Activated CD4-positive, alpha-beta T cell treated with anti-CD3 and anti-CD28 coated beads, Interleukin-10, Interleukin-2, amounts not matched to agents 100 ng/mL and 50 ng/mL, durations not matched to agents 16 hours and 8 hours (primary cell): ENCODE results near the gene ZNHIT2.
"Not testable (repeated sequence)": the region's sequence is repeated elsewhere in the genome, so short reads cannot be mapped to it uniquely, and the experiment has no call there.

Source experiments
- DNase-seq: peaks from one replicate; pipeline ENCODE4 v3.0.0-alpha.2; 2020

Gene ZNHIT2

DNA sequence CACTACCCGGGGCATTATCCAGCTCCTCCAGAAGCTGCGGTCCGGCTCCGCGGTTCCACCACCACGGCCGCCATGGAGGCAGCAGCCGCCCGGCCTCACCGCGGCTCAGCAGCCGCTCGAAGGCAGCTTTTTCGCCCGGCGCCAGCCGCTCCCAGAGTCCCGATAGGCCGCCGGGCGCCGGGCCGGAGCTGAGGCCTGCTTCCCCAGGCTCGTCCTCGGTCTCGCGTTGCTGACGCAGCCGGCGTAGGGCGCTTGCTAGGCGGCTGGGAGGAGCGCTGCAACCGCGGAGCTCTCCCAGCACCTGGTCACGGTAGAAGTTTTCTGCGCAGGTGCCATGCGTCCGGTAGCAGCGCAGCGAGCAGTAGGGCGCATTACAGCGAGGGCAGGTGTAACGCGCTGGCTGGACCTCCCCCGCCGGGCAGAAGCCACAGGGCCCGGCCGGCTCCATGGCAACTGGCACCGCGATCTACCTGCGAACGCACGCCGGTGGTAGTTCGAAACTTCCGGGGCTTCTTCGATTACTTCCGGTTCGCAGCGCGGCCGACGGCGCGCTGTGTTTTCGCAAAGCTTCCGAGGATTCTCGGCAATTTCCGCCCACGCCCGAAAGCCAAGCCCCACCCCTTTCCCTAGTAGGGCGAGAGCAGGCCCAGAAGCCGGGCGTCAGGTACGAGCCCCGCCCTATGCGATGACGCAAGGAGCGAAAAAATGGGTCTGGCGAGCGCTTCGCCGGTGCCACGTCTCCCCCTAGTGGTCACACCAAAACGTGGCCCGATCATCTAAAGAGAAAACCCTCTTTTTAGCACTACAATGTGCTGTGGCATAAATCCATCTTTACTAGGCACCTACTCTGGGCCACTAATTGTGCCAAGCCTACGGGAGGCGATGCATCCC is at the start of gene ZNHIT2:
Gene ZNHIT2 (minus strand): TSS at position 496 of the 891 bp plus-strand sequence. CDS start 48 bp downstream, at position 448.
- DNase-seq, result peak; percentile 100

DNA sequence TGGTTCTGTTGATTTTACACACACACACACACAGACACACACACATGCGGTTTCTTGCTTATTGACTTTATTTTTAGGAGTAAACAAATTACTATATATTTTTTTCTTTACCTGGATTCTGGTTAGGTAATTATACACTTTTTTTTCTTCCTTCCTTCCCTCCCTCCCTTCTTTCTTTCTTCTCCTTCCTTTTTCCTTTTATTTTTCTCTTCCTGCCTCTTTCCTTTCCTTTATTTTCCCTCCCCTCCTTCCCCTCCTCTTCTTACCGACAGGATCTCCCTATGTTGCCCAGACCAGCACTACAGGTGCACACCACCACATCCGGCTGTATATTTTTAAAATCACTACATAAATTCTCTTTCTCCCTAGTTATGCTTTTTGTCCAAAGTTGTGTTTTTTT is 49.4 kb upstream of the ZNHIT2 start:
- DNase-seq, result no peak

DNA sequence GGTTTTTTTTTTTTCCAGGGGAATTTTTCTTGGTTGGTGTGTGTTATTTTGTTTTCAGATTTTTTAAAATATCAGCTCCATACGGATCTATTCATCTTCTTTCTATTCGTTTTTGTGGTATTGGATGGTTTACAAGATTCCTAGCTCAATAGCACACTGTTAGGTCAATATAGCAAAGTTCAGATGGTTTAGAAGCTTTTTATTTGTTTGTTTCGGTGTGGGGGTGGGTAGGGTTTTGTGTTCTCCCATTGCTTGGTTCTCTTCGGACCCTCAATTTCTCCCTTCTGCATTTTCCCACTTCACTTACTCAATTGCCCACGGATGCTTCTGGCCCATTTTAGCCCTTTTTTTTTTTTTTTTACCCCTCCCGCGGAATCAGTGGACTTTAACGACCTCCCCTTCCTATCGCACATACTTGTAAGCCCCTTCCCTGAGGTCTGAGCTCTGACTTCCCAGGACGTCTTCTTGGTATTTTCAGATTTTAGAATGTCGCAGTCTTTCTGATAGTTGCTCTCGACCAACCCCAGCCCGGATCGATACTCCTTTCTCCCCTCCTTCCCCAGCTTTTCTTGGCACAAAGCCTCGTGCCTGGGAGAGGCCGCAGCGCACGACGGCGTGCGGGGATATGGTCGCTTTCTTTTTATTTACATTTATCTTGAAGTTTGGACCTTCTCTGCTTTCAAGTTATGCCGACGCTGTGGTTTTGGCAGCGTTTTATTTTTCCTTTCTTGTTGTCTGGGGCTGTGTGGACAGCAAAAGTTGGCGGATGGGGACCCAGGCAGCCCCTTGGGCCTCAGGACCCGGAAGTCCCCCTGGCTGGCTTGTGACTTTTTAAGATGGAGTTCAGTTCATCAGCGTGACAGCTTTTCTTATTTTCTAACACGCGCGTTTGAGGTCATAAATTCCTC is 48.2 kb upstream of the ZNHIT2 start:
- no peak for DNase-seq

DNA sequence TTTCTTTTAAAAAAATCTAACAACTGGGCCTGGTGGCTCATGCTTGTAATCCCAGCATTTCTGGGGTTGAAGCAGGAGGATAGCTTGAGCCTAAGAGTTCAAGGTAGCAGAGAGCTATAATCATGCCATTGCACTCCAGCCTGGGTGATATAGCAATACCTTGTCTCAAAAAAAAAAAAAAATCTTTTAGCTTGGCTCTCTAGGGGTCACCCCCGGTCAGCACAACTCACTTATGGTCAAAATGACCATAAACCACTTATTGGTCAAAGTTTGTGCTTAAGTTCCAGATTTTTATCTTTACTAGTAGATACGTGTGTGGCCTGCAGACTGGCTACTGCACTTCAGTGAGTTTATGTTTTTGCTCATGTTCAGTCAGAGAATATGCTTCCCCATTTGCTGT is 46.2 kb upstream of the ZNHIT2 start:
- DNase-seq, result no peak

GRCh38 chr11:65160643-65161042 is 43.1 kb upstream of the ZNHIT2 start:
- DNase-seq, result no peak

DNA sequence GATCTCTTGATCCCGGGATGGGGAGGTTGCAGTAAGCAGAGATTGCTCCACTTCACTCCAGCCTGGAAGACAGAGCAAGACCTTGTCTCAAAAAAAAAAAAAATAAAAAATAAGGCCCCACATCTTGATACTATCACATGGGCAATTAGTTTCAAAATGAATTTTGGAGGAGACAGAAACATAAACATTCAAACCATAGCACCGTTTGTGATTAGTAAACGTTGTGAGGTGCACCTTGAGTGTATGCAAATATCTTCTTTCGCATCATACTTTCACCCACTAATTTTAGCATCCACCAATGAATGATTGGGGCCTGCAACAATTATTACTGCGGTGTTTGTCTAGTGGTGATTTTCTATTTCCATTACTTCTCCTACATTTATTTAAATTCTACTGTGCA is 41.5 kb upstream of the ZNHIT2 start:
- no peak for DNase-seq

DNA sequence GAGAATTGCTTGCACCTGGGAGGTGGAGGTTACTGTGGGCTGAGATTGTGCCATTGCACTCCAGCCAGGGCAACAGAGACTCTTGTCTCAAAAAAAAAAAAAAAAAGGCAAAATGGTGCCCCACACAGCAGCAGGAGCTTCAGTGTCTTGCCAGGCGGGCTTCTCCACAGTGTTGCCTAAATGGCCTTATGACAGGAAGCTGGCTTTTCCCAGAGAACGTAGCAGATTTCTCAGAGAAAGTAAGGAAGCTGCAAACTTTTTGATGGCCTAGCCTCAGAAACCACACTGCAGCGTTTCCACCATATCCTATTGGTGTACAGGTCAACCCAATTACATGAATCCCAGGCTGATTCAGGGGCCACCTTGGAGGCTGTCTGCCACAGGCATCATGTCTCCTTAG is 39.8 kb upstream of the ZNHIT2 start:
- no peak for DNase-seq

DNA sequence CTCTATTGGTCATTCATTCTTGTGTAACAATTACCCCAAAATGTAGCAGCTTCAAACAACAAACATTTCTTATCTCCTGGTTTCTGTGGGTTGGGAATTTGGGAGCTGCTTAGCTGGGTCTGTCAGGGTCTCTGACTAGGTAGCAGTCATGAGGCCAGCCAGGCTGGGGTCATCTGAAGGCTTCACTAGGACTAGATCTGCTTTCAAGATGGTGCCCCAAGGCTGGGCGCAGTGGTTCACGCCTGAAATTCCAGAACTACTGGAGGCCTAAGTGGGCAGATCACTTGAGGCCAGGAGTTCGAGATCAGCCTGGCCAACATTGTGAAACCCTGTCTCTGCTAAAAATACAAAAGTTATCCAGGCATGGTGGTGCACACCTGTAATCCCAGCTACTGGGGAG is 39.4 kb upstream of the ZNHIT2 start:
- no peak for DNase-seq

DNA sequence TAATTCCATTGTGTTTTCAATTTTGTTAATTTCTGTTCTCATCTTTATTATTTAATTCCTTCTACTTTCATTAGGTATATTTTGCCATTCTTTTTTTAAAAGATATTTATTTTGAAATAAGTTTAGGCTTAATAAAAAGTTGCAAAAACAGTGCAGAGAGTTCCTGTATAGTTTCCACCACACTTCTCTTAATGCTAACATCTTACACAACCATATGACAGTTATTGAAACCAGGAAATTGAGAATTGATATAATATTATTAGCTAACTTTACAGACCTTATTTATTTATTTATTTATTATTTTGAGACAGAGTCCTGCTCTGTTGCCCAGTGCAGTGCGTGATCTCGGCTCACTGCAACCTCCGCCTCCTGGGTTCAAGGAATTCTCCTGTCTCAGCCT is 38.8 kb upstream of the ZNHIT2 start:
- DNase-seq, result no peak

DNA sequence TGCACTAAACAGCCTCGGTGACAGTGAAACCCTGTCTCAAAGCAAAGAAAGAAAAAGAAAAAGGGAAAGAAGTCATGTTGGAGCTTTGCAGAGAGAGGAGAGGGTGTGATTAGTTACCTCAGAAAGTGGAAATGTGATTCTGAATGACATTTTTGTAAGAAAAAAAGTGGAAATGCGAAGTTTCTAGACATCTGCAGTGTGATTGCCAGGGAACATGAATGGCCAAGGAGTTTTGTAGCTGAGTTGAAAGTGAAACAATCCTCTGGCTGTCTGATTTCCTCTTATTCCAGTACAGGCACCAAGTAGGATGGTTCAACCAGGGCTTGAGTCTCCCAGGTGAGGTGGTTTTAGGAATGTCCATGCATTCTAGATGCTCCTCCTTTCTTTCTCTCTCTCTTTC is 34.6 kb upstream of the ZNHIT2 start:
- DNase-seq, result no peak

GRCh38 chr11:65151331-65151899 is 33.9 kb upstream of the ZNHIT2 start:
- no peak for DNase-seq

- DNase-seq, result peak; percentile 43
Observed at GRCh38 chr11:65150509-65151299, 33.2 kb upstream of the ZNHIT2 start.

DNA sequence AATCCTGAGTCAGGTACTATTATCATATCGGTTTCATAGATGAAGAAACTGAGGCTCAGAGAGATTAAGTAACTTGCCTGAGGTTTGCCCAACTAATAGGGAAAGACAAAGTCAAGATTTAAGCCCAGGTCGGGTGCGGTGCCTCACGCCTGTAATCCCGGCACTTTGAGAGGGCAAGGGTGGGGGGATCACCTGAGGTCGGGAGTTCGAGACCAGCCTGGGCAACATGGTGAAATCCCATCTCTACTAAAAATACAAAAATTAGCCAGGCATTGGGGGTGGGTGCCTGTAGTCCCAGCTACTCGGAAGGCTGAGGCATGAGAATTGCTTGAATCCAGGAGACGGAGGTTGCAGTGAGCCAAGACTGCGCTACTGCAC is 32.6 kb upstream of the ZNHIT2 start:
- not testable (repeated sequence) for DNase-seq

- no peak for DNase-seq
Observed at GRCh38 chr11:65148657-65149056, 31.2 kb upstream of the ZNHIT2 start.

DNA sequence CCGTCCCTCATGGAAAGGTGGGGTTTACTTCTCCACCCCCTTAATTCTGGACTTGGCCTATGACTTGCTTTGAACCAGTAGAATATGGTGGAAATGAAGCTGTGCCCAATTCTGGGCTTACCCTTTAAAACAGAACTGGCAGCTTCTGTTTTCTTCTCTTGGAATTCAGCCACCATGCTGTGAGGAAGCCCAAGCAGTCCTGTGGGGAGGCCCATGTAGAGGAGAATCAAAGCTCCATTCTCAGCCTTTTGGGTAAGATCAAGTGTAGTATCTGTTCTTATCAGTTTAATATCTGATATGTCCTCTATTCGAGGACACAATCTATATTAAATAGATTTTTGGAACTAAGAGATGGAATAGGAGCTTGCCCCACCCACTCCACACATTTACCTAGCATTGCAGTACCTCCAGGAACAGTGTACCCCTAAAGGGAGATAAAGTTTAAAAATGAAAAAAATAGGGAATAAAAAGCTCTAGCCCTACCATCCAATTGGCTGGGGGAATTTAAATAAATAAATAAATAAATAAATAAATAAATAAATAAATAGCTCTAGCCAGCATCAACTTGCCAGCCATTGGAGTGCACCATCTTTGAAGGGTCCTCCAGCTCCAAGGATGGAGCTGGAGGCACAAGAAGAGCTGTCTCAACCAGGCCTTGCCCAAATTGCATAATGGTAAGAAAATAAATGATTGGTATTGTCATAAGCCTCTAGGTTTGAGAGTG is 30.0 kb upstream of the ZNHIT2 start:
- no peak for DNase-seq

DNA sequence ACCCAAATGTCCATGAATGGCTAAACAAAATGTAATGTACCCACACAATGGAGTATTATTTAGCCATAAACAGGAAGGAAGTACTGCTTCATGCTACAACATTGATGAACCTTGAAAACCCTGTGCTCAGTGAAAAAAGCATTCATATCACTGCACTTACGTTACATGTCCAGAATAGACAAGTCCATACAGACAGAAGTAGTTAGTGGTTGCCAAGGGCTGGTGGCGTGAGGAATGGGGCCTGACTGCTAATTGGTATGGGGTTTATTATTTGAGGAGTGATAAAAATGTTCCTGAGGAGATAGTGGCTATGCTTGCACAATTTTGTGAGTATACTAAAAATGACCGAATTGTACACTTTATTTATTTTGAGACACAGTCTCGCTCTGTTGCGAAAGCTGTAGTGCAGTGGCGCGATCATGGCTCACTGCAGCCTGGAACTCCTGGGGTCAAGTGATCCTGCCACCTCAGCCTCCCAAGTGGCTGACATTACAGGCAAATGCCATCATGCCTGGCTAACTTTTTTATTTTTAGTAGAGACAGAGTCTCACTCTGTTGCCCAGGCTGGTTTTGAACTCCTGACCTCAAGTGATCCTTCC is 24.5 kb upstream of the ZNHIT2 start:
- no peak for DNase-seq

- DNase-seq, result no peak
Observed at GRCh38 chr11:65136515-65137096, 19.1 kb upstream of the ZNHIT2 start.

DNA sequence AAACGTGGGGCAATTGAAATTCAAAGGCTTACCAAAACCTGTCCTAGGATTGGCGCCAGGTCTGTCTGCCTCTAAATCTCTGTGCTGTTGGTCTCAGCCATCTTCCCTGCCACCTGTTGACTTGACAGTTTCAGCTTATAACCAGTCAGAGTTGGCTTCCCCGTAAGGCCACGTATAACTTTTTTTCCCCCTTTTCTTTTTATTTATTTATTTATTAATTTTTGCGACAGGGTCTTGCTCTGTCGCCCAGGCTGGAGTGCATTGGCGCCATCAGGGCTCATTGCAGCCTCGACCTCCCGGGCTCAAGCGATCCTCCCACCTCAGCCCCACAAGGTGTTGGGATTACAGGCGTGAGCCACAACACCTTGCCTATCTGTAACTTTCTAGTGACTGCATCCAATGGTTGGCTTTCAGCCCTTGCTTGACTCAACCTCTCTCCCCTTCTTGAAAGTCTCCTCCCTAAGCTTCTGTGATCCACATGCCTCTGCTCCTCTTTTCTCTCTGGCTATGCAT is 18.2 kb upstream of the ZNHIT2 start:
- DNase-seq, result no peak

DNA sequence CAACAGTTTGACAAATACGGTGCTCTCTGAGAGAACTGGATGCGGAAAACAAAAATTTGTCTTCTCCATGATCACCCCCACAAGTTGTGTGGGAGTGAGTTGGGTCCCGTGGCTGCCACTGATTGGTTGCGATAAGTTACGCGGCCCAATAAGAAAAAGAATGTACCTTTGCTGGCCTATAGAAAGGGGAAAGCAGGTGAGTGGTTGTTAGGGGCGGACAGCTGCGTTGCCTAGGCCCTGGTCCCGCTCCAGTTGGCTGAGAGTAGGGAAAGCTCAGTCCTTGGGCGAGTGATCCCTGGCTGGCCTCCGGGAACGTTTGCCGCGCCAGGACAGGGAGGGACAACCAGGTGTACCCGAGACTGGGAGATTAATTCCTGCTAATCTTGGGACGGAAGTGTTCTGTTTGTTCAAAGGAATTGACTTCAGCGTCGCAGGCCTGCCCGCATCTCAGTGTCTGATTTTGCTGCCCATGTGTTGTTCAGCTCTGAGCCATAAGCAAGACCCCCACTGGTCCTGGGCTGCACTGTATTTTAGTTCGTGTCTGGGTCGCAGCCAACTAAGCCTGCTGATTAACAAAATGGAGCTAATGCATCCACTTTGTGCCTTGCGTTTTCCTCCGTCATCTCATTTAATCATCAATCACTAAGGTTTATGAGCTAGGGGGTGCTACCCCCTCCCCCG is 17.6 kb upstream of the ZNHIT2 start:
- DNase-seq, result peak; percentile 94

DNA sequence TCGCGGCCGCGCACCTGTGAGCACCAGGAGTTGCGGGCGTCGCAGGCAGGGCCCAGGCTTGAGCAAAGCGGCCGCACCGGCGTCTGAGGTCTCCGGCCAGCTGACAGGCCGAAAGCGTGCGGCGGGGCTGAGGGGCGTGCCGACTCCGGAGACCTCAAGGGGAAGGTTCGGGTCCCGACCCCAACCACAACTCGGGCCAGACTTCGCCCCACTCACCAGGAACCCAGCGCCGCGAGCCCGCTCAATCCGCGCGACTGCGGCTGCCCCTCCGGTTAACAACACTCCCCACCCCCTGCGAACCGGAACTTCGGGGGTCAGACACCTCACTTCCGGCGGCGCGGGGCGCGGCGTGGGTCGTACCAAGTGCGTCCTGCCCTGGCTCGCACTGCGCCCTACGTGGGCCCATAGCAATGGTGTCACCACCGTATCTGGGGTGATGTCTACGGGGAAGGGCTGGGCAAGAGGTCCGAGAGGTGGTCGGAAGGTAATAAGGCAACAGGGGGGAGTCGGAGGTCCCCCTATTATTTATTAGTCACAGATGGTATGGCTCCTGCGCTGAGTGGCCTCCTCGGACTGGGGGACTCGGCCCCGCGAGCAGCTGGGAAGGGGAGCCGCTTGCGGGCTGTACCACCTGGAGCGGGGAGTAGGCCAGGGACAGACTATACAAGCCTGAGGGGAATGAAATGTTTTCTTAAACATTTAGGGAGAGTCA is 16.9 kb upstream of the ZNHIT2 start, which contains the start of gene SYVN1:
Gene SYVN1 (minus strand): TSS at position 280 of the 712 bp plus-strand sequence. CDS start 918 bp downstream, outside the sequence.
- peak; percentile 92 for DNase-seq
